ENCODE data around the gene IGFBP2.

IGFBP2 gene

GRCh38 chr2:216679658-216680024 is 46.4 kb downstream of the IGFBP2 start:
- TF ChIP-seq CTCF (IDR thresholded peaks at IDR 0.05; ENCODE audit: low read depth, low read length, missing control alignments): no peak
- H3K4me3 ChIP-seq (ENCODE audit: low read depth, low read length): no peak overlapping the region
- no peak for DNase-seq (ENCODE audit: low read depth)

GRCh38 chr2:216680951-216681629 is 47.9 kb downstream of the IGFBP2 start:
- DNase-seq (ENCODE audit: low read depth): no peak
- no peak overlapping the region for H3K4me3 ChIP-seq (ENCODE audit: low read depth, low read length)
- no peak for TF ChIP-seq CTCF (IDR thresholded peaks at IDR 0.05; ENCODE audit: low read depth, low read length, missing control alignments)

GRCh38 chr2:216681683-216682082 is 48.5 kb downstream of the IGFBP2 start:
- H3K4me3 ChIP-seq (ENCODE audit: low read depth, low read length): no peak overlapping the region
- DNase-seq (ENCODE audit: low read depth): no peak
- no peak for TF ChIP-seq CTCF (IDR thresholded peaks at IDR 0.05; ENCODE audit: low read depth, low read length, missing control alignments)

GRCh38 chr2:216683846-216684245 is 50.6 kb downstream of the IGFBP2 start:
- TF ChIP-seq CTCF (IDR thresholded peaks at IDR 0.05; ENCODE audit: low read depth, low read length, missing control alignments): no peak
- H3K4me3 ChIP-seq (ENCODE audit: low read depth, low read length): no peak overlapping the region
- DNase-seq (ENCODE audit: low read depth): no peak

- no peak for TF ChIP-seq CTCF (IDR thresholded peaks at IDR 0.05; ENCODE audit: low read depth, low read length, missing control alignments)
- no peak overlapping the region for H3K4me3 ChIP-seq (ENCODE audit: low read depth, low read length)
- no peak for DNase-seq (ENCODE audit: low read depth)
These were observed 52.2 kb downstream of the IGFBP2 start for GRCh38 chr2:216685327-216685875.

GRCh38 chr2:216687111-216687510 is 53.9 kb downstream of the IGFBP2 start:
- DNase-seq (ENCODE audit: low read depth): no peak
- no peak overlapping the region for H3K4me3 ChIP-seq (ENCODE audit: low read depth, low read length)
- TF ChIP-seq CTCF (IDR thresholded peaks at IDR 0.05; ENCODE audit: low read depth, low read length, missing control alignments): no peak

GRCh38 chr2:216687646-216688045 is 54.4 kb downstream of the IGFBP2 start:
- no peak for DNase-seq (ENCODE audit: low read depth)
- no peak overlapping the region for H3K4me3 ChIP-seq (ENCODE audit: low read depth, low read length)
- peak; percentile 52 for TF ChIP-seq CTCF (IDR thresholded peaks at IDR 0.05; ENCODE audit: low read depth, low read length, missing control alignments)

All from GM12864 (cell line).